Astrocyte of the spinal cord (primary cell): ENCODE measurements around the gene MFSD6L.

ENCODE experiments used
- DNase-seq: peaks from one replicate; pipeline ENCODE4 v3.0.0; 2011; ENCODE audit warnings: low read depth, low spot score
- H3K4me3 ChIP-seq: 2 replicates; pipeline ENCODE4 v1.5.1; 2011; ENCODE audit warnings: low read depth, mild to moderate bottlenecking, low read length, moderate library complexity
- CTCF ChIP-seq: IDR thresholded peaks from 2 replicates; pipeline ENCODE4 v1.5.1; 2012; ENCODE audit warnings: low read depth, mild to moderate bottlenecking, low read length, inconsistent platforms
- in situ Hi-C: cut with HindIII; loops from 2 replicates; pipeline ENCODE4 v1.10.0; 2017; ENCODE audit warnings: low sequenced_read_pairs

Gene MFSD6L

GRCh38 chr17:8798846-8799569, at the start of gene MFSD6L:
MFSD6L (minus strand) TSS chr17:8799365; CDS start chr17:8799120, 245 bp downstream.
- TF ChIP-seq CTCF, result no peak
- no peak within 1 kb of the TSS for H3K4me3 ChIP-seq
- in situ Hi-C loops, result no loop called here
- DNase-seq, result no peak

- no peak overlapping the region for H3K4me3 ChIP-seq
- in situ Hi-C loops, result no loop called here
- no peak for TF ChIP-seq CTCF
- no peak for DNase-seq
These were observed 48.7 kb upstream of the MFSD6L start for GRCh38 chr17:8847891-8848290.

- TF ChIP-seq CTCF, result no peak
- no peak overlapping the region for H3K4me3 ChIP-seq
- peak; percentile 15 for DNase-seq
- in situ Hi-C loops, result no loop called here
These were observed 47.6 kb upstream of the MFSD6L start for GRCh38 chr17:8846768-8847211.

- no peak for DNase-seq
- no peak overlapping the region for H3K4me3 ChIP-seq
- TF ChIP-seq CTCF, result no peak
- in situ Hi-C loops, result no loop called here
These were observed 45.4 kb upstream of the MFSD6L start for GRCh38 chr17:8844229-8845218.

GRCh38 chr17:8843344-8843743, 44.2 kb upstream of the MFSD6L start:
- DNase-seq, result no peak
- no peak for TF ChIP-seq CTCF
- in situ Hi-C loops, result no loop called here
- no peak overlapping the region for H3K4me3 ChIP-seq

GRCh38 chr17:8841844-8842243, 42.7 kb upstream of the MFSD6L start:
- in situ Hi-C loops, result no loop called here
- H3K4me3 ChIP-seq, result no peak overlapping the region
- TF ChIP-seq CTCF, result no peak
- no peak for DNase-seq
